Measurements from ENCODE around the gene MEX3B.

MEX3B gene

GRCh38 chr15:82081914-82082762, 36.3 kb upstream of the MEX3B start:
- CTCF ChIA-PET, result interaction anchor here (0.9 to 4.4 kb wide), 3 partner anchors 14 to 27 kb away, joined by 3 to 16 read pairs (median 3); no protein-coding TSS in a partner anchor
- POLR2A ChIA-PET, result no interaction called here

GRCh38 chr15:82080774-82081173, 35.0 kb upstream of the MEX3B start:
- ChIA-PET CTCF (interaction anchor here (0.8 to 4.4 kb wide), 2 partner anchors 11 to 29 kb away, joined by 3 to 16 read pairs; no protein-coding TSS in a partner anchor), POLR2A (no interaction called here)
- DNase-seq (ENCODE audit: extremely low spot score), result no peak
- no peak for TF ChIP-seq CTCF (IDR thresholded peaks at IDR 0.05; ENCODE audit: control extremely low read depth, extremely low read depth, low read depth, missing control alignments)

More at GRCh38 chr15:82081914-82082762, 36.3 kb upstream of the MEX3B start:
- TF ChIP-seq CTCF (IDR thresholded peaks at IDR 0.05; ENCODE audit: control extremely low read depth, extremely low read depth, low read depth, missing control alignments), result no peak
- no peak for DNase-seq (ENCODE audit: extremely low spot score)

- CTCF ChIA-PET, result interaction anchor here (1.2 to 4.4 kb wide), 2 partner anchors 10 to 30 kb away, joined by 3 to 16 read pairs; no protein-coding TSS in a partner anchor
These were observed 33.9 kb upstream of the MEX3B start for GRCh38 chr15:82079736-82080135.

GRCh38 chr15:82074610-82075009, 28.8 kb upstream of the MEX3B start:
- ChIA-PET CTCF (interaction anchor here (2.2 to 3.0 kb wide), 3 partner anchors 11 to 34 kb away, joined by 5 to 11 read pairs (median 6); no protein-coding TSS in a partner anchor), POLR2A (no interaction called here)
- no peak for TF ChIP-seq CTCF (IDR thresholded peaks at IDR 0.05; ENCODE audit: control extremely low read depth, extremely low read depth, low read depth, missing control alignments)
- no peak for DNase-seq (ENCODE audit: extremely low spot score)

More at GRCh38 chr15:82079736-82080135, 33.9 kb upstream of the MEX3B start:
- DNase-seq (ENCODE audit: extremely low spot score), result no peak
- POLR2A ChIA-PET, result no interaction called here
- no peak for TF ChIP-seq CTCF (IDR thresholded peaks at IDR 0.05; ENCODE audit: control extremely low read depth, extremely low read depth, low read depth, missing control alignments)

- CTCF ChIA-PET, result interaction anchor here (1.1 to 3.0 kb wide), 4 partner anchors 9 to 36 kb away, joined by 3 to 11 read pairs (median 6); no protein-coding TSS in a partner anchor
- POLR2A ChIA-PET, result no interaction called here
- TF ChIP-seq CTCF (IDR thresholded peaks at IDR 0.05; ENCODE audit: control extremely low read depth, extremely low read depth, low read depth, missing control alignments), result no peak
- no peak for DNase-seq (ENCODE audit: extremely low spot score)
These were observed 27.2 kb upstream of the MEX3B start for GRCh38 chr15:82072926-82073537.

- no peak for TF ChIP-seq CTCF (IDR thresholded peaks at IDR 0.05; ENCODE audit: control extremely low read depth, extremely low read depth, low read depth, missing control alignments)
- ChIA-PET POLR2A (no interaction called here), CTCF (interaction anchor here (1.3 kb wide), 1 partner anchor 11 kb away, joined by 3 read pairs; no protein-coding TSS in a partner anchor)
- no peak for DNase-seq (ENCODE audit: extremely low spot score)
These were observed 20.6 kb upstream of the MEX3B start for GRCh38 chr15:82066455-82066854.
